Measurements from ENCODE around the gene UBE3C.

The UBE3C gene

DNA sequence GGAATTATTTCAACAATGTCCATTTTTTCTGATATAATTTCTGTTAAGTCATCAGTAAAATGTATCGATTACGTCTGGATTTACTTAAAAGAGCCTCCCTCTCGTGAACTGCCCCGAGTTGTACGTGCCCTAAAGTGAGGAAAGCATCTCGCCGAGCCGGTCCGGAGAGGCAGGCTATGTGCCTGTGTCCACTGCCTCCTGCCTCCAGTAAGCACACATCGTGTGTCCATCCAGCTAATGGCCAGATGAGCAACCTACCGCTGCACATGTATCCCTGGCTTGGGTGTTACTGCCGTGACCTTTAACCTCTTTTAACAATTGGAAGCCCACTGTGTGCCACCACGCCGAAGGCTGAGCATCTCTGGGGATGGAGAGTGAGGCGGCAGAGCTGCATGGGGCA is 174.9 kb downstream of the UBE3C start:
- TF ChIP-seq FOXP2 (optimal IDR thresholded peaks at IDR 0.05; ENCODE audit: borderline replicate concordance, extremely low read depth, extremely low read length, insufficient read depth) (no peak), SIN3A (IDR thresholded peaks at IDR 0.05; ENCODE audit: borderline replicate concordance, insufficient read depth, low read length) (no peak), POLR2AphosphoS5 (IDR thresholded peaks at IDR 0.05; ENCODE audit: low read depth, low read length) (no peak), TAF1 (IDR thresholded peaks at IDR 0.05; ENCODE audit: borderline replicate concordance, insufficient read depth, low read length) (no peak)
- TF ChIP-seq, protein P1, sequence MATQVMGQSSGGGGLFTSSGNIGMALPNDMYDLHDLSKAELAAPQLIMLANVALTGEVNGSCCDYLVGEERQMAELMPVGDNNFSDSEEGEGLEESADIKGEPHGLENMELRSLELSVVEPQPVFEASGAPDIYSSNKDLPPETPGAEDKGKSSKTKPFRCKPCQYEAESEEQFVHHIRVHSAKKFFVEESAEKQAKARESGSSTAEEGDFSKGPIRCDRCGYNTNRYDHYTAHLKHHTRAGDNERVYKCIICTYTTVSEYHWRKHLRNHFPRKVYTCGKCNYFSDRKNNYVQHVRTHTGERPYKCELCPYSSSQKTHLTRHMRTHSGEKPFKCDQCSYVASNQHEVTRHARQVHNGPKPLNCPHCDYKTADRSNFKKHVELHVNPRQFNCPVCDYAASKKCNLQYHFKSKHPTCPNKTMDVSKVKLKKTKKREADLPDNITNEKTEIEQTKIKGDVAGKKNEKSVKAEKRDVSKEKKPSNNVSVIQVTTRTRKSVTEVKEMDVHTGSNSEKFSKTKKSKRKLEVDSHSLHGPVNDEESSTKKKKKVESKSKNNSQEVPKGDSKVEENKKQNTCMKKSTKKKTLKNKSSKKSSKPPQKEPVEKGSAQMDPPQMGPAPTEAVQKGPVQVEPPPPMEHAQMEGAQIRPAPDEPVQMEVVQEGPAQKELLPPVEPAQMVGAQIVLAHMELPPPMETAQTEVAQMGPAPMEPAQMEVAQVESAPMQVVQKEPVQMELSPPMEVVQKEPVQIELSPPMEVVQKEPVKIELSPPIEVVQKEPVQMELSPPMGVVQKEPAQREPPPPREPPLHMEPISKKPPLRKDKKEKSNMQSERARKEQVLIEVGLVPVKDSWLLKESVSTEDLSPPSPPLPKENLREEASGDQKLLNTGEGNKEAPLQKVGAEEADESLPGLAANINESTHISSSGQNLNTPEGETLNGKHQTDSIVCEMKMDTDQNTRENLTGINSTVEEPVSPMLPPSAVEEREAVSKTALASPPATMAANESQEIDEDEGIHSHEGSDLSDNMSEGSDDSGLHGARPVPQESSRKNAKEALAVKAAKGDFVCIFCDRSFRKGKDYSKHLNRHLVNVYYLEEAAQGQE (IDR thresholded peaks at IDR 0.05; ENCODE audit: insufficient read depth in 1 of 2, low read depth in 2 of 2, low read length in 2 of 2): no peak

GRCh38 chr7:157318015-157318706 is 179.4 kb downstream of the UBE3C start:
- TF ChIP-seq, protein P1 (IDR thresholded peaks at IDR 0.05; ENCODE audit: insufficient read depth in 1 of 2, low read depth in 2 of 2, low read length in 2 of 2): no peak
- TF ChIP-seq TAF1 (IDR thresholded peaks at IDR 0.05; ENCODE audit: borderline replicate concordance, insufficient read depth, low read length) (no peak), FOXP2 (optimal IDR thresholded peaks at IDR 0.05; ENCODE audit: borderline replicate concordance, extremely low read depth, extremely low read length, insufficient read depth) (no peak), SIN3A (IDR thresholded peaks at IDR 0.05; ENCODE audit: borderline replicate concordance, insufficient read depth, low read length) (no peak), POLR2AphosphoS5 (IDR thresholded peaks at IDR 0.05; ENCODE audit: low read depth, low read length) (no peak)
